Subcutaneous adipose tissue (tissue), 4 donors: Measurements from ENCODE around the gene PCSK6. TPM values are rescaled to one million over a fixed set of nuclear protein-coding genes. Genes with fewer than 3 reads are reported as not detected.

Experiments used
- CTCF ChIP-seq: fragments of 450-650 bp; IDR thresholded peaks from one replicate; pipeline ENCODE4 v1.5.1; 2016; ENCODE audit warnings: low read depth, mild to moderate bottlenecking, control low read depth, antibody characterized with exemption, moderate library complexity
- total RNA-seq, 4 donors: library from RNA; depleted of rRNA; stranded (reverse); fragments of >200 nt; gene quantifications; one replicate each; pipeline ENCODE4 v1.1.0, GENCODE V29; 2016

The PCSK6 gene
- total RNA-seq, 4 donors from 2014 or later: 4.4 to 8.7 (median 5.9) TPM

- no peak for TF ChIP-seq CTCF
These were observed 181.5 kb downstream of the PCSK6 start for GRCh38 chr15:101307897-101308603.

GRCh38 chr15:101307048-101307896 lies 182.2 kb downstream of the PCSK6 start:
- no peak for TF ChIP-seq CTCF

- TF ChIP-seq CTCF: no peak
These were observed 183.0 kb downstream of the PCSK6 start for GRCh38 chr15:101306341-101307047.

- TF ChIP-seq CTCF: no peak
These were observed 183.7 kb downstream of the PCSK6 start for GRCh38 chr15:101305820-101306255.

- no peak for TF ChIP-seq CTCF
These were observed 186.1 kb downstream of the PCSK6 start for GRCh38 chr15:101303408-101303807.

- no peak for TF ChIP-seq CTCF
These were observed 192.8 kb downstream of the PCSK6 start for GRCh38 chr15:101296418-101297405.
